Keratinocyte (primary cell): Measurements from ENCODE around the gene ZNF32.

Experiments
- EZH2 ChIP-seq: IDR thresholded peaks from one replicate; pipeline ENCODE4 v1.6.1; 2012; ENCODE audit warnings: inconsistent platforms, mild to moderate bottlenecking, low read length, moderate library complexity
- TF ChIP-seq, protein P1 (sequence below), 3 experiments: IDR thresholded peaks in 1 of 3; conservative IDR thresholded peaks in 1 of 3; optimal IDR thresholded peaks in 1 of 3; 2 replicates in 2 of 3; 3 replicates in 1 of 3; pipeline versions ENCODE3 to v1.5.1; 2011; ENCODE audit warnings: low read length in 3 of 3, mild to moderate bottlenecking in 3 of 3, moderate library complexity in 2 of 3, control low read depth in 1 of 3, inconsistent platforms in 1 of 3; ENCODE audit not compliant: insufficient read depth in 2 of 3; ENCODE audit errors: extremely low read depth in 1 of 3

DNA sequence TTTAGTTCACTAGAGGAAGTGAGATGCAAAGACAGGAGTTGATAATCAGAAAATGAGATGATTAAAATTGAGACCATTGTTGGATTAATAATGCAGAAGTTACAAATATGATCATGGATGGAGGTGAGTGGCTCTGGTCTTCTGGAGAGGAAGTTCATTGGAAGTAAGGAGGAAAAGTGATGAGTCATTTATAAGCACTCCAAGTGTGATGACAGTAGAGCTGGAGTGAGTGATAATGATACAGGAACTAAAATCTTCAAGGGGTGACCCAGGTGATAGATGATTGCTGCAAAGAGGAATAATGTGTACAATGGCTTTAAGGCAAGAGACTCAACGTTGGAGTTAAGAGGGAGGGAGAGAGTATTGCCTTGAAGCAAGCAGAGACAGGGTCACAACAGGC lies 20.7 kb downstream of the ZNF32 start:
- TF ChIP-seq, protein P1, sequence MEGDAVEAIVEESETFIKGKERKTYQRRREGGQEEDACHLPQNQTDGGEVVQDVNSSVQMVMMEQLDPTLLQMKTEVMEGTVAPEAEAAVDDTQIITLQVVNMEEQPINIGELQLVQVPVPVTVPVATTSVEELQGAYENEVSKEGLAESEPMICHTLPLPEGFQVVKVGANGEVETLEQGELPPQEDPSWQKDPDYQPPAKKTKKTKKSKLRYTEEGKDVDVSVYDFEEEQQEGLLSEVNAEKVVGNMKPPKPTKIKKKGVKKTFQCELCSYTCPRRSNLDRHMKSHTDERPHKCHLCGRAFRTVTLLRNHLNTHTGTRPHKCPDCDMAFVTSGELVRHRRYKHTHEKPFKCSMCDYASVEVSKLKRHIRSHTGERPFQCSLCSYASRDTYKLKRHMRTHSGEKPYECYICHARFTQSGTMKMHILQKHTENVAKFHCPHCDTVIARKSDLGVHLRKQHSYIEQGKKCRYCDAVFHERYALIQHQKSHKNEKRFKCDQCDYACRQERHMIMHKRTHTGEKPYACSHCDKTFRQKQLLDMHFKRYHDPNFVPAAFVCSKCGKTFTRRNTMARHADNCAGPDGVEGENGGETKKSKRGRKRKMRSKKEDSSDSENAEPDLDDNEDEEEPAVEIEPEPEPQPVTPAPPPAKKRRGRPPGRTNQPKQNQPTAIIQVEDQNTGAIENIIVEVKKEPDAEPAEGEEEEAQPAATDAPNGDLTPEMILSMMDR (optimal IDR thresholded peaks at IDR 0.05 in 1 of 3, IDR thresholded peaks at IDR 0.05 in 1 of 3, conservative IDR thresholded peaks at IDR 0.05 in 1 of 3; ENCODE audit: extremely low read depth in 1 of 3, insufficient read depth in 2 of 3, low read length in 3 of 3): no peak
- TF ChIP-seq EZH2: no peak
